ENCODE measurements around the gene KRT36.

GRCh38 chr17:41505809-41506767 is 16.4 kb upstream of the KRT36 start:
- TF ChIP-seq POLR2AphosphoS5 (IDR thresholded peaks at IDR 0.05; ENCODE audit: low read depth, low read length) (no peak), POLR2A (IDR thresholded peaks at IDR 0.05; ENCODE audit: low read depth, low read length) (no peak)

Measured in GM12891 (cell line).